ENCODE results near the gene ZNF423.

DNA sequence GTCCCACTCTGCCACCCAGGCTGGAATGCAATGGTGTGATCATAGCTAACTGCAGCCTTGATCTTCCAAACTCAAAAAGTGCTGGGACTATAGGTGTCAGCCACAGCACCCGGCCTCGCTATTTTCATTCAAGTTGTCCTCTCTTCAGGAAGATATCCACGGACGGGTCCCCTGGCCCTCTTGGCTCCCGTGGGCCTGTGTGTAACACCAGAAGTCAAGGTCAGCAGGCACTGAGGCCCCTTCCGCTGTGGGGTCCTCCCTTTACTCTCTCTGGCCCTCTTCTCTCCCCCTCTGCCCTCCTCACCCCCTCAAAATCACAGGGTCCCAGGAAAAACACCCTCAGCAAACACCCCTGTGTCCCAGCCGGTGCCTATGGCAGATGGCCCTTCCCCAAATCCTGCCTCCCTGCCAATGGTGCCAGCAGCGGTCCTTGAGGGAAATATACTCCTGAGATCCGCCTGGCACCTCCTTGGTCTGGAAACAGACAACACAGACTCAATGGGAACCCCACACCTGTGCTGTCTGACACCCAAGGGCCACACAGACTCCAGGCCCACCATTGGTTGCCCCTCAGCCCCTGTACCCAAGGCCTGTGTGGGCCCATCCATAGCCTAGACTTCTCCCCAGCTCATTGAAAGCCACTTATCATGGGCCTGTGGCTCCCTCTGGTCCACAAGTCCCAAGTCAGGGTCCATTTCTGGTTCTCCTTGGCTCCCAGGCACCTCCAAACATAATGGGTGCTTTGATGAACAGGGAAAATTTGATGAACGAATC lies 221.5 kb downstream of the ZNF423 start:
- TF ChIP-seq, protein P1, sequence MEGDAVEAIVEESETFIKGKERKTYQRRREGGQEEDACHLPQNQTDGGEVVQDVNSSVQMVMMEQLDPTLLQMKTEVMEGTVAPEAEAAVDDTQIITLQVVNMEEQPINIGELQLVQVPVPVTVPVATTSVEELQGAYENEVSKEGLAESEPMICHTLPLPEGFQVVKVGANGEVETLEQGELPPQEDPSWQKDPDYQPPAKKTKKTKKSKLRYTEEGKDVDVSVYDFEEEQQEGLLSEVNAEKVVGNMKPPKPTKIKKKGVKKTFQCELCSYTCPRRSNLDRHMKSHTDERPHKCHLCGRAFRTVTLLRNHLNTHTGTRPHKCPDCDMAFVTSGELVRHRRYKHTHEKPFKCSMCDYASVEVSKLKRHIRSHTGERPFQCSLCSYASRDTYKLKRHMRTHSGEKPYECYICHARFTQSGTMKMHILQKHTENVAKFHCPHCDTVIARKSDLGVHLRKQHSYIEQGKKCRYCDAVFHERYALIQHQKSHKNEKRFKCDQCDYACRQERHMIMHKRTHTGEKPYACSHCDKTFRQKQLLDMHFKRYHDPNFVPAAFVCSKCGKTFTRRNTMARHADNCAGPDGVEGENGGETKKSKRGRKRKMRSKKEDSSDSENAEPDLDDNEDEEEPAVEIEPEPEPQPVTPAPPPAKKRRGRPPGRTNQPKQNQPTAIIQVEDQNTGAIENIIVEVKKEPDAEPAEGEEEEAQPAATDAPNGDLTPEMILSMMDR (IDR thresholded peaks at IDR 0.05 in 8 of 11, conservative IDR thresholded peaks at IDR 0.05 in 3 of 11), result no peak
- TF ChIP-seq POLR2A (IDR thresholded peaks at IDR 0.05), result no peak
